ENCODE data around the gene CDH12.

- TF ChIP-seq CTCF (IDR thresholded peaks at IDR 0.05; ENCODE audit: low read length) (no peak), EZH2 (IDR thresholded peaks at IDR 0.05; ENCODE audit: borderline replicate concordance, low read length) (no peak)
Observed at GRCh38 chr5:22063717-22064116, 789.4 kb downstream of the CDH12 start.

Measured in OCI-LY1 (cell line).